Activated gamma-delta T cell (primary cell): ENCODE measurements around the gene HSPB9.

Experiments
- DNase-seq: peaks from one replicate; lab custom pipeline; 2025; lab: John Stamatoyannopoulos, UW

Gene HSPB9

DNA sequence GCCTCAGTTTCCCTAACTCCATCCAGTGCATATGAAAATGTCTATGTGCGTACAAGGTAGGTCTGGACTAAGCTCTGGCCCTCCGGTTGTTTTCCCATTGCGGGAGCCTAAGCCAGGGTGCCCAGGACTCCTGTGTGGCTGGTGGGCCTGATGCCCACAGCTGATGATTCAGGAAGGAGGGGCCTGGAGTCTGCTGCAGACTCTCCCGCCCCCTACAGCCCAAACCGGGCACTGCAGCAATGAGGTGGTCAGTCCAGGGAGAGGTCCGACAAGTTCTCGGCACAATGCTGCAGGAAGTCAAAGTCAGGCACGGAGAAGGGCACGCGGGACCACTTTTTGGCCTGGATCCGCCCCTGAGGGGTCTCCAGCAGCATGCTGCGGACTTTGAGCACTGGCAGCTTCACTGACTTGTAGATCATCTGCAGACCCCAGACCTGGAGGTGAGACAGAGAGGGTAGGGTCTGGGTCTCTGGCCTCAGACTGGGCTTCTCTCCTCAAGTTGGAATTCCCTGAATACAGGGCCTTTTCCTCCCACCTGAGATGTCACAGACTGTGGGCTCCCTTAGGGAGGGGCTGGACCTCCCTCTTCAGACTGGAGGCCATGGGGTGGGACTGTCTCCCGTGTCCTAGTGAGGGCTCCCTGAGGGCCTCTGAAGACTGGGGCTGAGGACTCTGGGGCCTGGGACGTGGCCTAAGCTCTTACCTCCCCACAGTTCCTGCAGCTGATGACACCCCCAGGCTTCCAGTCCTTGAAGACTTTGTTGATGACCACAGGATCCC lies 20.9 kb upstream of the HSPB9 start:
- no peak for DNase-seq

DNA sequence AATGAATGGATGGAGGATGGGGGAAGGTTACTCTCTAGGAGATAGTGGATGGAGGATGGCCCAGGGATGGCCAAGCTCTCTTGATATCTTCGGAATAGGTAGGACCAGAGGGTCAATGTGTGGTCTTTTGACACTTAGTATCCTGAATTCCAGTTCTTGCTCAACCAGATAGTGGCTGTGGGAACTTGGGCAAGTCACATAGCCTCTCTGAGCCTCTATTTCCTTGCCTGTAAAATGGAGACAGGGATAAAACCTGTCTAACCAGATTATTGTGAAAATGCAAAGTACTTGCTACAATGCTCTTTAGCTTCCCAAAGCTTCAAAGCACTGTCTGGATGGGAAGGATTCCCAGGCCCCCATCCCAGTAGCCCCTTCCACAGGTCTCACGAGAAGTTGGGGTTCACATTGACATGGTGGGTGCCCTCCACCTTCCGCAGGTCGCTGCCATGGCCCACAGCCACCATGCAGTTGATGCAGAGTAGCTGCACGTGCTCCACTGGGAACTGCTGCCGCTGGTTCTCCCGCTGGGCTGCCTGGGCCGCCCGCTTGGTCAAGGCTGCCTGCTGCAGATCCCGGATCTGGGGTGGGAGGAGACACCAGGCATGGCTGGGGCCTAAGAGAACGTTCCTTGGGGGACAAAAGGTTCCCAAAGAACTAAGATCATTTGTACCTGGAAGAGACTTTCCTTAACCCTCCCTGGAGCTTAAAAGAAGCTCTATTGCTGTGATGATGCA lies 19.2 kb upstream of the HSPB9 start:
- DNase-seq: no peak

DNA sequence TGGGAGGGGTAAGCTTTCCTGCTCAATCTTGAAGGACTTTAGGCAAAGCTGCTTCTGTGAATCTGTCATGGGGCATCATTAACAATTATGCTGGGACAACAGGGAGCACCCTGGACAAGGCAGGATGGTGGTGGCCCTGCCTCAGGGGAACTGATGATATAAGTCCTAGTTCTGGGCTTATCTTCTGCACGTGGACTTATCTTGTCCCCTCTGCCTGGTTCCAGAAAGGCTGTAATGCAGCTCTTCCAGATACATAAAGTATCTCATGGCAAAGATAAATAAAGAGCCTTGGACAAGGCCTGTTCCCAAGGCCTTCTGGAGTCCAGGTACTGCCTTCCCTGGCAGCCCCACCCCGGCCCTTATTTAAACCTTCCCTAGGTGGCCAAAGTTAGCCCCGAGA lies 18.3 kb upstream of the HSPB9 start:
- no peak for DNase-seq

DNA sequence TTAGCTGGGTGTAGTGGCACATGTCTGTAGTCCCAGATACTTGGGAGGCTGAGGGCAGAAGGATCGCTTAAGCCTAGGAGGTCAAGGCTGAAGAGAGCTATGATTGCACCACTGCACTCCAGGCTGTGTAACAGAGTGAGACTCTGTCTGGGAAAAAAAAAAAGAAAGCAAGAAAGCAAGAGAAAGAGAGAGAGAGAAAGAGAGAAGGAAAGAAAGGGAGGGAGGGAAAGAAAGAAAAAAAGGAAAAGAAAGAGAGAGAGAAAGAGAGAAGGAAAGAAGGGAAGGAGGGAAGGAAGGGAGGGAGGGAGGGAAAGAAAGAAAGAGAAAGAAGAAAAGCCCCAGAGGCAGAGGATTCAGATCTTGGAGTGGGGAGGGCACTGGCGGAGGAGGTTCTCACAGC lies 16.6 kb upstream of the HSPB9 start:
- DNase-seq: no peak

DNA sequence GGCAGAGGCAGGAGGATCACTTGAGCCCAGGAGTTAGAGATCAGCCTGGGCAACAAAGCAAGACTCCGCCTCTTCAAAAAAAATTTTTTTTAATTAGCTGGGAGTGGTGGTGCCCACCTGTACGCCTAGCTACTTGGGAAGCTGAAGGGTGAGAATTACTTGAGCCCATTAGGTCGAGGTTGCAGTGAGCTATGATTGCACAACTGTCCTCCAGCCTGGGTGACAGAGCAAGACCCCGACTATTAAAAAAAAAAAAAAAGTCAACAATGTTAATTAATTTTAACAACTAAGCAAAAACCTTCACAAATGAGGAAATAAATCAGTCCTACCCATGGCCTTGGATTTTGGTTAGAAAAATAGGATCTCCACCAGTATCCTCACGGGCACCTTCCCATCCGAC lies 15.5 kb upstream of the HSPB9 start:
- no peak for DNase-seq

DNA sequence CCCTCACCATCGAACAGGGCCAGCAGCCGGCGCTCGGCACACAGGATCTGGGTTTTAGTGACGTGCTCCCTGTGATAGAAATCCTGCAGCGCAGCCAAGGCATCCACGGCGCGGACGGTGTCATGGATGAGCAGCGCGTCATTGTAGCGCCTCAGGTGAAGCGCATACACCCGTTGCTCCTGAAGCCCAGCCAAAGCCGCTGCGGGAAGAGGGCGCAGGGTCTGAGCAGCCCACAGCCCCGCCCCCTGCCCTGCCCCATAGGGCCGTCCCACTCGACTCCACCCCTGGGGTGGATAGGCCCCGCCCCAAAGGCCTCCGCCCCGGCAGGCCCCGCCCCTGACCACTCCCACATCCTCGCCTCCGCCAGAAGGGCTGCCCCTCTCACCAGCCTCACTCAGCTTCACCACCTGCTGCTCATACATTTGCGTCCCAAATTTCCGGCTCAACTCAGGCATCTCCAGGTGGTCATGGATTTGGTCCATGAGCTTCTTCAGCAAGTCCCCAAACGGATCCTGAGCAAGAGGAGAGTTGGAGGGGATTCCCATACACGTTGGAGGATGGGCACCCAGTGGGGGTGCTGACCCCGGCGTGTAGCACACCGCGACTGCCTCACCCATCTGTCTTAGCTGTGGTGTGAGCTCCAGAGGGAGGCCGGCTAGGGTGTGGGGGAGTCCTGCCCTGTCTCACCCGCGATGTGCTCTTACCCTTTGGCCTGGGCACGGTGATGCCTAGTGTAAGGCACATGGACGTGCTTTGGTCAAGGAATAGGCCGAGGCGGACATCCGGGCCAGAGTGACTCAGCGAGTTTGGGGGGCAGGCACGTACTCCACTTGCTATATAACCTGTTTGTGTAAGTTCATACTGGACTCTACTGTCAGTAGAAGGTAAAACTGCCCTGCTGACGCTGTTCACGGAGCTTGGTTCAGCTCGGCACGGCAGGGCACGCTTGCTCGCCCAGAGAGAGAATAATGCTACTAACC lies 14.7 kb upstream of the HSPB9 start:
- peak; percentile 56 for DNase-seq

DNA sequence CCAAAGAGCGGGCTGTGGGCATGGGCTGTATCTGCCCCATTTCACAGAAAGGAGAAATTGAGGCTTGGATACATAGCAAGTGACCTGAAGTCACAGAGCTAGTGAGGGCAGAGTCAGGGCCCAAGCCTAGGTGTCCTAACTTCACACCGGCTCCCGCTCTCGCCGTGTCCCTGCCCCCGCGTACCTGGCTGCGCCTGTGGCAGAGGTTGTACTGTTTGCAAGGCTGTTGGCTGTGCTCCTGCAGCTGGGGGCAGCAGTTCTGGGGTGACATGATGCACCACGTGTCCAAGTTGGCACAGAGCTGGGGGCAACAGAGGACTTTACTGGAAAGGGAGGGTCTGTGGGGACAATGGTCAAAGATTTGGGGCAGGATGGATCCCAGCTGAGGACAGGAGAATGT lies 13.5 kb upstream of the HSPB9 start:
- no peak for DNase-seq

DNA sequence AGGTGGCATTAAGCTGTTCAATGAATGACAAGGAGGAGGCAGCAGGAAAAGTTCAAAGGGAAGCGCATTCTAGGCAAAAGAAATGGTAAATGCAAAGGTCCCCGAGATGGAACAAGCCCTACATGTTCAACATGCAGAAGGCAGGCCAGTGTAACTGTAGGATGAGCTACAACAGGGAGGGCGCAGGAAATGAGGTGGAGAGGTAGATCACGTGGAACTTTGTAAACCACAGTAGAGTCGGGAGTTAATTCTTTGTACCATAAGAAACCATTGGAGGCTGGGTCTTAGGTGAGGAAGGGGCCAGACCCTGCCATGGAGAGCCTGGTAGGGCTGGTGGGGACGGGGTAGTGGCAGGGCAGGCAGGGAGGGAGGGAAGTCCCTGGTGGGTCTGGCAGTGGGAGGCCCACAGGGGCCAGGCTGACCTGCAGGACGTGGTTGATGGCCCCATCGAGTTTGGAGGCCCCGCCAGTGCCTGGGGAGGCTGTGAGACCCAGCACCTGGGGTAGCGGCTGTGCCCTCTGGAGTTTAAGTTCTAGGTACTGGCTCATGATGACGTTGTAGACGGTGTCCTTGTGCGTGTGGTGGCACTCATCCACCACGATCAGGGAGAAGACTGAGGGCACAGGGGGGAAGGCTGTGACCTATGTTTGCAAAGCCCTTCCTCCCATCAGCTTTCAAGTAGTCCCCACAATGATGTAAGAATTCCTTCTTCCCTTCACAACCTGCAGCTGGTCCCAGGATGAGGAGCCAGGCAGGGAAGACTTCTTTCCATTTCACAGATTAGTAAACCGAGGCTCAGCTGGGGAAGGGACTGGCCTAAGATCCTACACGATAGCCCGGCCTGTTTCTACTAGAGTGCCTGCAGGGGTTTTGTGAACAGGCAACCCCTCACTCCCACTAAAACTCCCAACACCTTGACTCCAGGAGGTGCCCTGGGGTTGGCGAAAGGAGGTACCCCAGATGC lies 12.0 kb upstream of the HSPB9 start:
- no peak for DNase-seq

DNA sequence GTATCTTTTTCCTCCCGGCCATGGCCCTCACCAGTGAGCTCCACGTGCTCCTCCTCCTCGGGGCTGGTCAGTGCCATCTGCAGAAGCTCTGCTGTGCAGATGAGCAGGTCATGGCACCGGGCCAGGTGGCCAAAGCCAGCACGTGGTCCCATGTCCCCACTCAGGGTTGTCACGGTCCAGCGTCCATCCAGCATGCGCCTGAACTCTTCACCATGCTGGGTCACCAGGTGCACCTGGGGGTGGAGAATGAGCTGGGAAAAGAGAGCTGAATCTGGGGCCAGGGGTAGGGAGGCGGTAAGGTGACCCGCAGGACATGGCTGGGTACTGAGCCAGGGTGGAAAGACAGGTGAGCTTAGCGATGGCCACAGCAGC lies 11.4 kb upstream of the HSPB9 start:
- DNase-seq: no peak

DNA sequence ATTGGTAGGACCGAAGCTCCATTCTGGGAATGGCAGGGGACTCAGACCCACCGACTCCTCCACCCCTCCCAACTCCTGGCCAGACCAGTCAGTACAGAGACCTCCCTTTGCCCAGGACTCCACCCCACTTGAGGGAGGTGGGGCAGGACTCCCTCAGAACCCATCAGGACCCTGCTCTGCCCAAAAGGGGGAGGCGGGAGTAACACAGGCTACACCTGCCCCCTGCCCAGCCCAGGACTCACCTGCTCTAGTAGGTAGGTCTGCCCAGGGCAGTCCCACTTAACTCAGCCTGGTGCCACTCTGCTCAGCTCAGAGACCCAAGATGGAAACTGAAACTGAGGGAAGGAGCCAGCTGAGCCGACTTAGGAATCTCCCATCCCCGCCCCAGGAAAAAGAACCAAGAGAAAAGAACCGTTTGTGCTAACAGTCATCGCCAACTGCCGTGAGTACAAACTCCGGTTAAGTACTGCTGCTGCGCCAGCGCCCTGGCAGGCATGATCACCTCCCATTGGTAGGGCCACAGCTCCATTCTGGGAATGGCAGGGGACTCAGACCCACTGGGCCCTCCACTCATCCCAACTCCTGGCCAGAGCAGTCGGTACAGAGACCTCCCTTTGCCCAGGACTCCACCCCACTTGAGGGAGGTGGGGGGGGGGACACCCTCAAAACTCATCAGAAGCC lies 10.6 kb upstream of the HSPB9 start:
- DNase-seq: no peak

DNA sequence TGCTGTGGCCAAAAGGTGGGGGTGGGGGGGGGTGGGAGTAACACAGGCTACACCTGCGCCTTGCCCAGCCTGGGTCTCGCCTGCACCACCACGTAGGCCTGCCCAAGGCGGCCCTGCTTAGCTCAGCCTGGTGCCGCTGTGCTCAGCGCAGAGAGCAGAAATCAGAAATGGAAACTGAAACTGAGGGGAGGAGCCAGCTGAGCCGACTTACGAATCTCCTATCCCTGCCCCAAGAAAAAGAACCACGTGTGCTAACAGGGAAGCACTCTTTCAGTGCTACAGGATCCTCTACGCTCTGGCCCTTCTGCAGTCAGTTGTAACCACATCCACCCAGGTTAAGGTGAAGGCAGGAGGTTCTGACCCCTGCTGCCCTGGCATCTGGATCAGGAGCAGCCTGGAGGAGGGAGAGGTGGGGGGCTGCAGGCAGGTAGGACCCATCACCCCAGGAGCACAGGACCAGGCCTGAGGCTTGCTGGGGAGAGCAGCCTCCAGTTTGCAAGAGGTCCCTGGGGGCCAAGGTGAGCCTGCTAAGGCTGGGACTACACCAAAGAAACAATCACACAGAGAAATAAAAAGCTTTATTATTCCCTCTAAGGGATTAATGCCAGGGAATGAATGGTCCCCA lies 9.9 kb upstream of the HSPB9 start, which contains the start of gene DHX58:
Gene DHX58, minus strand, starts transcription at position 163 of the 625 bp plus-strand sequence. CDS start 822 bp downstream, outside the sequence.
- DNase-seq: no peak

DNA sequence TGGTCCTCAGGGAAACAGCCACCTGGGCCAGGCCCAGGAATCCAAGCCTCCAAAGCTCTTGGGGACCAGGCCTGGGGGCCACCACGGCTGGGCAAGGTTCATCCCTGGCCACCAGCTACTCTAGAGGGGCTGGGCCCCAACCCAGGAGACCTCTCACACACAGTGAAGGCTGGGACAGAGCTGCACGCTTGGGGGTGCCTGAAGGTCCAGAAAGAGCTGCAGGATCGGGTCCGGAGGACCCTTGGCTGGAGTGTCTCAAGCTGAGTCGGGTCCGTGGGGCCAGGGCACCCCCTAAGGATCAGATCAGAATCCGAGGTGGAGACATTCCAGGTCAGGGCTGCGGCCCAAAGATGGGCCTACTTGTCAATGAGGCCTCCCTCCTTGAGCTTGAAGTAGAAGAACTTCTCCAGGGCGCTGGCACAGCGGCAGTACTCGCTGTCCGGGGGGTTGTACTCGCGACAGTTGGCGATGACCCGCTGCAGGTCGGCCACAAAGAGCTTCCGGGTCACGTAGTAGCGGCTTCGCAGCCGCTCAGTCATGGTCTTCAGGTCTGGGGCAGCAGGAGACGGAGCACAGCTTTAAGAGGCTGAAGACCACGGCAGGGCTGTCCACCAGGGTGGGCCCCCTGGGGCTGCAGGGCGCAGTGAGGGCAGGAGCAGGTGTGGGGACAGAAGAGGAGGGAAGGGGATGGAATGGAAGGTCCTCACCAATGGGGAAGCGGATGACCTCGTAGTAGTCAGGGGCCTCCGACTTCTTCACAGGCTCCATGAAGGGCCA lies 9.1 kb upstream of the HSPB9 start:
- no peak for DNase-seq

DNA sequence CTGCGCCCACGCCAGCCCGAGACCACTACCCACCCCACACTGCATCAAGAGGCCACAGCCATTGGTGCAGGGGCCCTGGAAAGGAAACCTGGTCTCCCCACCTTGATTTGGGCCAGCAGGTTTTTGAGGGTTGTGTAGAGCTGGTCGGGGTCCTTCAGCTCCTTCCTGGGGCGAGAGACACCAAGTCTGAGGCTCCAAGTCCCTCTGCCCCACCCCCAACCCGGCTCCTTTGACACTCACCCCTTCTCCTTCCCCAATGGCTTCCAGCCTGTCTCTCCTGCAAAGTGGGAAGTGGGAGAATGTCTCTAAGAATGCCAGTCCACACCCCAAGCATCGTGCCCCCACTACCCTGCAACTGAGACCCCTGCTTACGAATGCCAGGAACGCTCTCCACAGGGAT lies 8.5 kb upstream of the HSPB9 start:
- DNase-seq: no peak

DNA sequence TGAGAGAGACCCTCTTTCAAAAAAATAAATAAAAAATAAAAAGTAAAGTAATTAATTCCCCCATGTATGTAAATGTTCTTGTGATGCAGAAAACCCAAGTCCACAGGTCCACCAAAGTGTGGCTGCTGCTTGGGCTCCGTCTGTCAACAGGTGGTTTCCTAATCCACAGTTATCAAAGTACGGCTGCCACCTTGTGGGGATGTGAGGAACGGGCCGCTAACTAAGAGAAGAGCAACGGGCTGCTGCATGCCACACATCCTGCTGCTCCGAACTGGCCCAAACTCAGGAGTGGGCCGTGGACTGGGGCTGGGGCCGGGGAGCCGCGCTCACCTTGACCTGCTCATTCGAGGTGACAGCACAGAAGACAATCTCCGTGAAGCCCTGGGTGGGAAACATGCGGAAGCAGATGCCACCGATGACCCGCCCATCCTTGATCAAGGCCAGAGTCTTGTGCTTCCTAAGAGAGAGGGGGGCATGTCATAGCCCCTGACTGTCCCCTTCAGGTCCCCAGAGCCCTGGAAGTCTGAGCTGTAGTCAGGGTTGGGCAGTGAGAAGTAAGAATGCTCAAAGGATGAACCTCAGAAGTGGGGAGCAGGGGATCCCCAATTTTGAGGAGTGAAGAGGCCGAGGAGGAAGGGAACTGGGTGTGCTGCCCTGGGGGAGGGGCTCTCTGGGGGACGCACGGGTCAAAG lies 5.8 kb upstream of the HSPB9 start:
- no peak for DNase-seq

DNA sequence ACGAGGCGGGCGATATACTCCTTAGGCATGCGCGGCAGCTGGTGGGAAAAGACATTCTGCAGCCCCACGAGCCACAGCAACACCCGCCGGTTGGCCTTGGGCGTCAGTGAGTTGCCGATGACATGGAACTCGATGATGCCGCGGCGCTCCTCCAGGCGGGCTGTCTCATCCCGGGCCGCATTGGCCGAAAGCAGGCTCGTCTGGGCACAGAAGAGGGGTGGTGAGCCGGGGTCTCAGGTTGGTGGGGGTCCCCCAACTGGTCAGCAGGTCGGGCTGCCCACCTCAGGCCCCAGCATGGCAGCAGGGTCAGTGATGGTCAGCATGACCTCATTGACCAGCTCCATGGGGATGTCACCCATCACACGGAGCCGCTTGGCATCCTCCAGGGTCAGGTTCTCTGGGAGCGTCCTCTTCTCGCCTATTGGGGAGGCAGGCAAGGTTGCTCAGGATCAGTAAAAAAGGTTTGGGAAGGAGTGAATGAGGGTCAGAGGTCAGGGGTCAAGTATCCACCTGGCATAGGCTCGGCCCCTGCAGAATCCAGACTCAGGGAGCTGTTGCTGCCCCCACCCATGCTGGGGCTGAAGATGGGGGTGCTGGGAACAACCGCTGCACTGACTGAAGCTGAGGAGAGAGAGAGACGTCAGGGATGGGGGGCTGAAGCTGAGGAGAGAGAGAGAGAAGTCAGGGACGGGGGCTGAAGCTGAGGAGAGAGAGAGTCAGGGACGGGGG lies 5.0 kb upstream of the HSPB9 start:
- no peak for DNase-seq

DNA sequence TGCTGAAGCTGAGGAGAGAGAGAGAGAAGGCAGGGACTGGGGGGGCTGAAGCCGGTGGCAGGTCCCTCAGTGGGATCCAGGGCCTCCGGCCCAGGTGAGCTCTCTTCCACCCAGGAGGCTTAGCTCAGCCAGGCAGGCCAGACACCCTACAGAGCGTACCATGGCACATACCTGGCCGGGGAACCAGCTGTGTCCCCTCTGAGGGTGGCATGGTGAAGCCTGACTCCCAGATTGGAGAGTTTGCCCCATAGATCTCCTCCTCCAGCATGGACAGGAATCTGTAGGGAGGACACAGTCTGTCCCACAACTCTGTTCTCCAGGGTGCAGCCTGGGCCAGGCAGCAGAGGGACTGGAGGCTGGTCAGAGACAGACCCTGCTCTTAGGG lies 4.5 kb upstream of the HSPB9 start:
- DNase-seq: no peak

DNA sequence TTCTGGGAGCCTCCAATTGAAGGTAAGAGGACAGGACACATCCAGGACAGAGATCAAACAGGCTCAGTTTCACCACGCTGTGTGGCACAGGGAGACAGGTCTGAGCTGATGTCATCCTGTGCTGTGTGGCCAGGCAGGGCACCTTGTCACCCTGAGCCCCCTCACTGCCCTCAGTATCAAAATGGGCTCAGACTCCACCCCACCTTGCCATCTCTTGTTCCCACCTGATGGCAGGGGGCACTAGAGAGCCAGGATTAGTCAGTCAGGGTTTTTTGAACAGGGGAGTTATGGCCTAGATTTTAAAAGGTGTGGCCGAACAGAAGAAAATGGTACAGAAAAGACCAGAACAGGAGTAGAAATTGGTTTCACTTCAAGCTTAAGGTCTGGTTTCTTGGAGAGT lies 4.1 kb upstream of the HSPB9 start:
- no peak for DNase-seq

DNA sequence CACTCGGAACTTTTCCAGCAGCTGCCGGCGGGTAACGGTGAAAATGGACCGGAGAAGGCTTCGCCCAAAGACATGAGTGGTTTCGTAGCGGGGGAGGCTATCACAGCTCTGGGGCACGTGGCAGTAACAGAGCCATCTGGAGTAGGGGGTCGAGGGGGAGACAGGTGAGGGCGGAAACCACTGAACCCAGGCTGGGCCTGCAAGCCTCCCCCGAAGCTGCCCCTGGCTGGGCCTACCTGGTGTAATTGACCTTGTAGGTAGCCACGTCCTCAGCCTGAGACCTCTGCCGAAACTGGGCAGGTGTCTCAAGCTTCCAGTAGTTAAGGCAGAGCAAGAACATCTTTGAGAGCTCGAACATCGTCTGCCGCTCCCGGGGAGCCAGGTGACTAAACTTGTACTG lies 3.3 kb upstream of the HSPB9 start:
- DNase-seq: no peak
